Measurements from ENCODE around the gene CTNND2.

The CTNND2 gene

DNA sequence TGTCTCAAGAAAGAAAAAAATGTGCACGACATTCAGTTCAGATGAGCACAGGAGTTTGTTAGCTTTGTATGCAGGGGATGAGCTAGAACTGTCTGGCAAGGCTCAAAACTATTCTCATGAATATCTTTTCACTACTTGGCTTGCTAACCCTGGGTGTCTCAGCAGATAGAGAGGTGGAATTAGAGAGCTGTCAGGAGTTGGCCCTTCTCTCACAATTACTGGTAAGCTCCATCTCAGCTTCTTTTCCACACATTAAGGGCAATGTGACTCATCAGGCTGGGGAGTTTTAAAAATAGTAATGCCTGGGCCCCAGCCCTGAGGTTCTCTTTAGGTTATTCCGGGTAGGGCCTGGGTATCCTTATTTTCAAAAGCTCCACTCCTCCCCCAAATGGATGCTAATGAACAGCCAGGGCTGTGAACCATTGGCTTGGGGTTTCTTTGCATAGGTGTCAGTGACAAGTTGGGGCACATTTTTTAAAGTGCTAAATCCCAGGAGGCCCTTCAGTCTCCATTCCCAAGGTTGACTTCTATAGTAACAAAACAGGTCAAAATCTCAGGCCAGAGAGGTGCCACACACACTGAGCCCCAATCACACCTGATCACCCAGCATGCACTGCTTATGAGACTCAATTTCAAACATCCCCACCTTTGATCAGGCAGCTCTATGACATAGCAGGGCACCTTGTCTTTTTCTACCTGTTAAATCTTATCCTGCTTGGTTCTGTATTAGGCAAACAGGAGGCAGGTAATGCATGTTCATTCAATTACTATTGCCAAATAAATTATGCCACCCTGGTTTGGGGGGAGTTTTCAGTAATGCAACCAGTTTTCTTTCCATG lies 903.5 kb downstream of the CTNND2 start:
- no peak overlapping the region for H3K27ac ChIP-seq
- TF ChIP-seq ZFX (IDR thresholded peaks at IDR 0.05): no peak
- TF ChIP-seq, protein P1, sequence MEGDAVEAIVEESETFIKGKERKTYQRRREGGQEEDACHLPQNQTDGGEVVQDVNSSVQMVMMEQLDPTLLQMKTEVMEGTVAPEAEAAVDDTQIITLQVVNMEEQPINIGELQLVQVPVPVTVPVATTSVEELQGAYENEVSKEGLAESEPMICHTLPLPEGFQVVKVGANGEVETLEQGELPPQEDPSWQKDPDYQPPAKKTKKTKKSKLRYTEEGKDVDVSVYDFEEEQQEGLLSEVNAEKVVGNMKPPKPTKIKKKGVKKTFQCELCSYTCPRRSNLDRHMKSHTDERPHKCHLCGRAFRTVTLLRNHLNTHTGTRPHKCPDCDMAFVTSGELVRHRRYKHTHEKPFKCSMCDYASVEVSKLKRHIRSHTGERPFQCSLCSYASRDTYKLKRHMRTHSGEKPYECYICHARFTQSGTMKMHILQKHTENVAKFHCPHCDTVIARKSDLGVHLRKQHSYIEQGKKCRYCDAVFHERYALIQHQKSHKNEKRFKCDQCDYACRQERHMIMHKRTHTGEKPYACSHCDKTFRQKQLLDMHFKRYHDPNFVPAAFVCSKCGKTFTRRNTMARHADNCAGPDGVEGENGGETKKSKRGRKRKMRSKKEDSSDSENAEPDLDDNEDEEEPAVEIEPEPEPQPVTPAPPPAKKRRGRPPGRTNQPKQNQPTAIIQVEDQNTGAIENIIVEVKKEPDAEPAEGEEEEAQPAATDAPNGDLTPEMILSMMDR (conservative IDR thresholded peaks at IDR 0.05): no peak

DNA sequence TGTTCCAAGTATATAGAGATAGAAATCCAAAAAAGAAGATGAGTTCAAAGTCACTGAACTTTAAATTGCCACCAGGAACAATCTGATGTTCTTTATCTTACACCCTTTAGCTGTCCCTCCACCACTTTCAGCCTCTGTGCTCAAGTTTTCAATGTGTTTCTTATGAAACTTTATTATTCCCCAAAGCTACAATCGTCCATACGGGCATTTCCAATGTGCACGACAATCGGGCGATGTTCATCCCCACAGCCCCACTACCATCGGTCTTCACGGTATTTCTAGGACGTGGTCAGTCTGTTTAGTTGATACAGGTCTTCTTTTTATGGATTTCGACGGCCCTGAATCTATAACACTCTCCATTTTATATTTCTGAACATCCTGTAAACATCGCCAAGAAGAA lies 904.5 kb downstream of the CTNND2 start:
- TF ChIP-seq, protein P1 (conservative IDR thresholded peaks at IDR 0.05): no peak
- TF ChIP-seq ZFX (IDR thresholded peaks at IDR 0.05): no peak
- no peak overlapping the region for H3K27ac ChIP-seq

DNA sequence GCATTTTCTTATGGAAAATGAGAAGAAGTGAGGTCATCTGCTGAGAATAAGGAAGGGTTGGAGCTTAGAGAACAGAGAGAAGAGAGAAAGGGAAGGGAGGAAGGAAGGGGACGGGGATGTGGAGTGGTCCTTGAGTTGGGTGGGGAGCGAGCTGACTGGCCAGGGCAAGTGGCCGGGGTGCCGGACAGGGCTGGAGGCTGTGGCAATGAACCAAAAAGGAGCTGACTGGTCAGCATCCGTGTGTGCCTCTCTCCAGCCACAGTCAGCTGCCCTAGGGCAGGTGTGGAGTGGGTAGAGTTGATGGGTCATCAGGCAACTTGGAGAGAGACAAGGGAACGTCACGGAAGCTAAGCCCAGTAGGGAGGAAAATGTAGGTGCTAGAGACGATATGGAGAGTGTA lies 908.4 kb downstream of the CTNND2 start:
- TF ChIP-seq, protein P1 (conservative IDR thresholded peaks at IDR 0.05): no peak
- no peak for TF ChIP-seq ZFX (IDR thresholded peaks at IDR 0.05)
- no peak overlapping the region for H3K27ac ChIP-seq

DNA sequence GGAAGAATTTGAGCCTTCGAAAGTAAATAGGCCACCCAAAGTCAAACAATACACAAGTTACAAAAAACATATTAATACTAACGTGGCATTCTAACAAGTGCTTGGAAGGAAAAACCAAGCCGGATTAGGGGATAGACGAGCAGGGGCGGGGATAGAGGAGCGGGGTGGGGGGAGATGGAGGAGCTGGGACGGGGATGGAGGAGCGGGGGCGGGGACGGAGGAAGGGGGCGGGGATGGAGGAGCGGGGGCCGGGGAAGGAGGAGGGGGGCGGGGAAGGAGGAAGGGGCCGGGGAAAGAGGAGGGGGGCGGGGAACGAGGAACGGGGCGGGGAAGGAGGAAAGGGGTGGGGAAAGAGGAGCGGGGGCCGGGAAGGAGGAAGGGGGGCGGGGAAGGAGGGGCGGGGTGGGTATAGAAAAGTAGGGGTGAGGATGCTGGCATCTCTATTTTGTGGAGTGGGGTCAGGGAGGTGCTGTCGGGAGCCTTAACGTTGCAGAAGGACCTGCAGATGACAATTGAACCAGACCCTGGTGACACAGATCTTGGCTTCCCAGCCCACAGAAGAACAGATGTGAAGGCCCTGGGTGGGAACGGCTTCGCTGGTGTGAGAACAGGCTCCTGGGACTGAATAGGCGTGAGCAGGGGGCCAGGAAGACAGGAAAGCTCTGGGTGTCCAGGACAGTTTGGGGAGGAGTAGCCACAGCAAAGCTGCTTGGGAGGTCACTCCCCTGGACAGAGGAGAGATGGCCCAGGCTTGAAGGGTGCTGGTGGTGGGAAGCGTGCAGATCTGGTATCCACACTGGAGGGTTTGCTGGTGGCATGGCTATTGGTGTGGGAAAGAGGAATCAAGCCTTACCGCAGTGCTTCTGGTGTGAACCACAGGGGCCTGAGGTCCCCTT lies 909.9 kb downstream of the CTNND2 start:
- H3K27ac ChIP-seq: no peak overlapping the region
- no peak for TF ChIP-seq ZFX (IDR thresholded peaks at IDR 0.05)
- TF ChIP-seq, protein P1 (conservative IDR thresholded peaks at IDR 0.05): no peak

DNA sequence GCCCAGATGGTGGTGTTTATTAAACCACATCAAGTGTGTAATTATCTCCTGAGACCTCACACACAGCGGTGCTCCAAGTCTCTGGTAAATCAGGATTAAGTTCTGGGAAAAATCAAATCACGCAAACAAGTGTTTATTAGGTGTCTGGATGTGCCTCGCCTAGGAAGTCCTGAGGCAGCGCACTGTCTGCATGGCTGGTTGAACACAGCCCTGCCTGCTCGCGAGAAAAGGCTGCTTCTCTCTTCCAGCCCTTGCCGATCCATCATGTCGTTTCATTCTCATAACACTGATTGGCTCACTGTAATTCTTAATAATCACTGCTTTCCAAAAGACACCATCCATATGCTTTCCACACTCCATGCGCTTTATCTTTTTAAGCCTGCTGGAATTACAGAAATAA lies 913.6 kb downstream of the CTNND2 start:
- TF ChIP-seq ZFX (IDR thresholded peaks at IDR 0.05): no peak

DNA sequence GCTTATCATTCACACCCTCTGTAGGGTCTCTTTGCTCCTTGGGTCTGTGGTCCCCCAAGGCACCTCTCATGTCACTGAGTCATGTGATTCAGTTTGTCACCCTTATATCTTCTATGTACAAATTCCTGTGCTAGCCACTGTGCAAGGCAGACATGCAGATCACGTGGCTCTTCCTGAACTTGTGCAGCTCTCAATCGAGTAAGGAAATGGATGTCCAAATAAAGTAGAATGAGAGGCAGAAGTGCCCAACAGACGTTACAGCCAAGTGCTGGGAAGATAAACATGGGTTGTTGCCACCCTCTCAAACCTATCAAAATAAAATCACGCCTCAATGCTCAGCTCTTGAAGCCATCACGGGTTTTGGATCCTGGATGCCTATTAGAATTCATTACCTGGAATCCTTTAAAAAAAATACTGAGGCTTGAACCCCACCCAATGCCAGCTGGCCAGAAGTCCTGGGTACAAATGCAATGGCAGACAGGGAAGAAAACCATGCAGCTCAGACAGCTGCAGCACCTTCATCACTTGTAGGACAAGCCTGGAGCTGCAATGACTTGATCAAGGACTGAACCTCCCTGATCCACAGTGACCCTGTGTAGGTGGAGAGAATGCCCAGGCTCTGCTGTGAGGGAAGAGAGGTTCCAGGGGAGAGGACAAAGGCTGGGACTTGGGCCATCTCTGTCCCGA lies 914.5 kb downstream of the CTNND2 start:
- TF ChIP-seq, protein P1 (conservative IDR thresholded peaks at IDR 0.05): no peak
- no peak for TF ChIP-seq ZFX (IDR thresholded peaks at IDR 0.05)
- no peak overlapping the region for H3K27ac ChIP-seq

More for the DNA sequence above, 913.6 kb downstream of the CTNND2 start:
- no peak overlapping the region for H3K27ac ChIP-seq

DNA sequence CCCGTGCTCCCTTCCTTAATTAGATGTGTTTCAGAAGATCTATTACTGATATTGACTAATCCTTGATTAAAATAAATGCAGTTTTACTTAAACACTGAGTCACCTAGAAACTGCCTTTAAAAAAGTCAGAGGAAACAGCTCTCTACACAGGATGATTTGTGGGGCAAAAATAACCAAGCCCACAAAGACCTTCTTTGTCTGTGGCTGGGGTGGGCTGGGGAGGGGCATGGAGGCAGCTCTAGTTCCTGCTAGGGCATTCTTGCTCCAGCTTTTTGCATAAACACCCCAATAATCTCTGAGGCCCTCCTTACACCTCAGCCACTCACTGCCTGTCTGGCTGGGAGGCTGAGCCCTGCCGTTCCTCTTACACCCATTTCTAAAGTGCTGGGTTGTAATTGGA lies 915.6 kb downstream of the CTNND2 start:
- H3K27ac ChIP-seq: no peak overlapping the region
- TF ChIP-seq, protein P1 (conservative IDR thresholded peaks at IDR 0.05): no peak
- TF ChIP-seq ZFX (IDR thresholded peaks at IDR 0.05): no peak

Measured in C4-2B (cell line).